ENCODE data around the gene ECI2.

DNA sequence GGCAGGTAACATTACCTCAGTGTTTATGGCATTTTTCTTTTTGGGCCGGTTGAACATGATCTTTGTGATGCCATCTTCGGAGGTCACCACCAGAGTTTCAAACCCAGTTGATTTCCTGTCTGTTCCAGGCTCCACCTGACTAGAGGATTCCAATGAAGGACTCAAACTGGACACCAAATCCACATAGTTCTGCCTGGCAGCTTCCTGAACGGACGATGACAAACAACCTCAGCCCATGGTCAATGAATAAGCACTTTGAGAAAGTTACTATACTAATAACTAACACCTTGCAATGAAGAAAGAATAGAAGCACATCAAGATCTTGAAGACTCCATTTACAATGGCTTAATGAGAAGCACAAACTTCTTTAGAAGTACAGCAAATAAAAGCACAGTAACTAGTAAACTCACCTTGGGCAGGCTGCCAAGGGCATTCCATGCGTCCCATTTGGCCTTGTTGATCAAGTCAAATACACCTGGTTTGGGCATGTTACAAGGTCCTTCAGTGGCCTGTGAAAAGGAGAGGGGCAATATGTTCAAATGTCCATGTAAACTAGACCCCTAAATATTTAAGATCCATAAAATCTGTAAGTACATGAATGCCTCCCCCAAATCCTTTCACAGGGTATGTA lies 4.9 kb downstream of the ECI2 start:
- TF ChIP-seq, protein P1, sequence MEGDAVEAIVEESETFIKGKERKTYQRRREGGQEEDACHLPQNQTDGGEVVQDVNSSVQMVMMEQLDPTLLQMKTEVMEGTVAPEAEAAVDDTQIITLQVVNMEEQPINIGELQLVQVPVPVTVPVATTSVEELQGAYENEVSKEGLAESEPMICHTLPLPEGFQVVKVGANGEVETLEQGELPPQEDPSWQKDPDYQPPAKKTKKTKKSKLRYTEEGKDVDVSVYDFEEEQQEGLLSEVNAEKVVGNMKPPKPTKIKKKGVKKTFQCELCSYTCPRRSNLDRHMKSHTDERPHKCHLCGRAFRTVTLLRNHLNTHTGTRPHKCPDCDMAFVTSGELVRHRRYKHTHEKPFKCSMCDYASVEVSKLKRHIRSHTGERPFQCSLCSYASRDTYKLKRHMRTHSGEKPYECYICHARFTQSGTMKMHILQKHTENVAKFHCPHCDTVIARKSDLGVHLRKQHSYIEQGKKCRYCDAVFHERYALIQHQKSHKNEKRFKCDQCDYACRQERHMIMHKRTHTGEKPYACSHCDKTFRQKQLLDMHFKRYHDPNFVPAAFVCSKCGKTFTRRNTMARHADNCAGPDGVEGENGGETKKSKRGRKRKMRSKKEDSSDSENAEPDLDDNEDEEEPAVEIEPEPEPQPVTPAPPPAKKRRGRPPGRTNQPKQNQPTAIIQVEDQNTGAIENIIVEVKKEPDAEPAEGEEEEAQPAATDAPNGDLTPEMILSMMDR (IDR thresholded peaks at IDR 0.05; ENCODE audit: low read length), result no peak
- TF ChIP-seq EZH2 (IDR thresholded peaks at IDR 0.05; ENCODE audit: borderline replicate concordance, low read length), result no peak

Data from OCI-LY1 (cell line).